ENCODE results near the gene NCKAP5.
A peak's percentile ranks its signal among the peaks of the same experiment; 100 is the strongest.
"Not testable (repeated sequence)": the region's sequence is repeated elsewhere in the genome, so short reads cannot be mapped to it uniquely, and the experiment has no call there.

The NCKAP5 gene

GRCh38 chr2:132729522-132729921, 838.7 kb downstream of the NCKAP5 start:
- DNase-seq, result no peak

- no peak for DNase-seq
Observed at GRCh38 chr2:132726155-132726554, 842.1 kb downstream of the NCKAP5 start.

- DNase-seq, result no peak
Observed at GRCh38 chr2:132725748-132726147, 842.5 kb downstream of the NCKAP5 start.

- no peak for DNase-seq
Observed at GRCh38 chr2:132725148-132725547, 843.1 kb downstream of the NCKAP5 start.

GRCh38 chr2:132721938-132722337, 846.3 kb downstream of the NCKAP5 start:
- no peak for DNase-seq

- no peak for DNase-seq
Observed at GRCh38 chr2:132720393-132720792, 847.9 kb downstream of the NCKAP5 start.

- no peak for DNase-seq
Observed at GRCh38 chr2:132719480-132719879, 848.8 kb downstream of the NCKAP5 start.

- no peak for DNase-seq
Observed at GRCh38 chr2:132716954-132717353, 851.3 kb downstream of the NCKAP5 start.

GRCh38 chr2:132715386-132716351, 852.6 kb downstream of the NCKAP5 start:
- DNase-seq, result no peak

- DNase-seq, result no peak
Observed at GRCh38 chr2:132703396-132703795, 864.9 kb downstream of the NCKAP5 start.

GRCh38 chr2:132701810-132702209, 866.5 kb downstream of the NCKAP5 start:
- DNase-seq, result no peak

- not testable (repeated sequence) for DNase-seq
Observed at GRCh38 chr2:132699802-132700201, 868.5 kb downstream of the NCKAP5 start.

- DNase-seq, result not testable (repeated sequence)
Observed at GRCh38 chr2:132698347-132698746, 869.9 kb downstream of the NCKAP5 start.

GRCh38 chr2:132697556-132698205, 870.6 kb downstream of the NCKAP5 start:
- no peak for DNase-seq

GRCh38 chr2:132692816-132693215, 875.4 kb downstream of the NCKAP5 start:
- DNase-seq, result no peak

- DNase-seq, result no peak
Observed at GRCh38 chr2:132691556-132691955, 876.7 kb downstream of the NCKAP5 start.

- DNase-seq, result no peak
Observed at GRCh38 chr2:132690664-132691303, 877.5 kb downstream of the NCKAP5 start.

GRCh38 chr2:132681766-132682165, 886.5 kb downstream of the NCKAP5 start:
- no peak for DNase-seq

- DNase-seq, result no peak
Observed at GRCh38 chr2:132680544-132680943, 887.7 kb downstream of the NCKAP5 start.

- no peak for DNase-seq
Observed at GRCh38 chr2:132678483-132678882, 889.8 kb downstream of the NCKAP5 start.

GRCh38 chr2:132677661-132678060, 890.6 kb downstream of the NCKAP5 start:
- DNase-seq, result no peak

GRCh38 chr2:132676999-132677398, 891.3 kb downstream of the NCKAP5 start:
- DNase-seq, result no peak

- DNase-seq, result peak; percentile 53
Observed at GRCh38 chr2:132671151-132671835, 897.0 kb downstream of the NCKAP5 start.

Data from NCI-H345 (cell line).